ENCODE results near the gene DCAF5.
"Not testable (repeated sequence)": the region's sequence is repeated elsewhere in the genome, so short reads cannot be mapped to it uniquely, and the experiment has no call there.

Gene DCAF5

GRCh38 chr14:69027242-69027913 is 125.5 kb downstream of the DCAF5 start:
- TF ChIP-seq POLR2AphosphoS5 (IDR thresholded peaks at IDR 0.05; ENCODE audit: low read depth, low read length) (no peak), TAF1 (IDR thresholded peaks at IDR 0.05; ENCODE audit: low read depth, low read length) (no peak), SPI1 (IDR thresholded peaks at IDR 0.05; ENCODE audit: low read depth, low read length) (no peak), POLR2A (IDR thresholded peaks at IDR 0.05; ENCODE audit: low read depth, low read length) (no peak), POU2F2 (IDR thresholded peaks at IDR 0.05; ENCODE audit: low read depth, low read length) (no peak), PAX5 (IDR thresholded peaks at IDR 0.05; ENCODE audit: insufficient read depth, low read length, severe bottlenecking) (no peak)
- DNase-seq (ENCODE audit: insufficient read length, low spot score) = no peak
- no peak for FAIRE-seq

DNA sequence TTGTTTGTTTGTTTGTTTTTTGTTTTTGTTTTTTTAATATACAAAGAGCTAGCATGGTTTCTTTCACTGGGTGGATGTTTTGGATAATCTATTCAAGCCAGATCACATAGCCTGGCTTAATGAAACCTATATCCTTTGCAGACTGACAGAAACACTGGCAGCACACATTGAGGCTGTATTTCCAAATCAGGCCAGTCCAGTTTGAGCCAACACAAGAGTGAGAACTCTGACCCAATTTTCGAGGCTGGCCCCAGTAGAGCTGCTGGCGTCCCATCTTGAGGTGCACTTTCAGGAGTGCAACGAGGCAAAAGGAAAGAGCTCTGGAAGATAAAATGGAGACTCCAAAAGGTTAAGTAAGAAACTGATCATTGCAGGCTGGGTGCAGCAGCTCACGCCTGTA is 129.9 kb downstream of the DCAF5 start:
- no peak for FAIRE-seq
- no peak for DNase-seq (ENCODE audit: insufficient read length, low spot score)
- TF ChIP-seq POLR2AphosphoS5 (IDR thresholded peaks at IDR 0.05; ENCODE audit: low read depth, low read length) (no peak), SPI1 (IDR thresholded peaks at IDR 0.05; ENCODE audit: low read depth, low read length) (no peak), POLR2A (IDR thresholded peaks at IDR 0.05; ENCODE audit: low read depth, low read length) (no peak), POU2F2 (IDR thresholded peaks at IDR 0.05; ENCODE audit: low read depth, low read length) (no peak), TAF1 (IDR thresholded peaks at IDR 0.05; ENCODE audit: low read depth, low read length) (no peak), PAX5 (IDR thresholded peaks at IDR 0.05; ENCODE audit: insufficient read depth, low read length, severe bottlenecking) (no peak)

DNA sequence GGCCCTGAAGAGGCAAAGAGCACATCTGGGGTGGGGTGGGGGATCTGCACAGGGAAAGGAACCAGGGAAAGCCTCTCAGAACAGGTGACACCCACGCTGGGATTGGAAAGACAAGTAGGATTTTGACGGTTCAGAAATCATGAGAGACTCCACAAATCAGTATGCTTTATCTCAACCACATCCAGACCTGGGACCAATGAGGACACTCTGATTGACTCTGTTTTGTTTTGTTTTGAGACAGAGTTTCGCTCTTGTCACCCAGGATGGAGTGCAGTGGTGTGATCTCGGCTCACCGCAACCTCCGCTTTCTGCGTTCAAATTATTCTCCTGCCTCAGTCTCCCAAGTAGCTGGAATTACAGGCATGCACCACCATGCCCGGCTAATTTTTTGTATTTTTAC is 130.8 kb downstream of the DCAF5 start:
- not testable (repeated sequence) for FAIRE-seq; DNase-seq (ENCODE audit: insufficient read length, low spot score)

DNA sequence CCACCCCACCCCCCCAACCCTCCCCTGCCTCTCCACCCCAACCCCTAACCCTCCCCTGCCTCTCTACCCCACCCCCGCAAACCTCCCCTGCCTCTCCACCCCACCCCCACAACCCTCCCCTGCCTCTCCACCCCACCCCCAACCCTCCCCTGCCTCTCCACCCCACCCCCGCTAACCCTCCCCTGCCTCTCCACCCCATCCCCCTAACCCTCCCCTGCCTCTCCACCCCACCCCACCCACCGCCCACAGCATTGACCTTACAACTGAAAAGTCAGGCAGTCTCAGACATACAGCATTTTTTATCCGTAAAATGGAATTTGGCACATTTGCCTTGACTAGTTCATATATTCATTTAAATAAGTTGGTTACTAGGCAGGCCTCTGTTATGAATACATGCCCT is 135.2 kb downstream of the DCAF5 start:
- TF ChIP-seq TAF1 (IDR thresholded peaks at IDR 0.05; ENCODE audit: low read depth, low read length) (no peak), POU2F2 (IDR thresholded peaks at IDR 0.05; ENCODE audit: low read depth, low read length) (no peak), POLR2AphosphoS5 (IDR thresholded peaks at IDR 0.05; ENCODE audit: low read depth, low read length) (no peak), PAX5 (IDR thresholded peaks at IDR 0.05; ENCODE audit: insufficient read depth, low read length, severe bottlenecking) (no peak), POLR2A (IDR thresholded peaks at IDR 0.05; ENCODE audit: low read depth, low read length) (no peak), SPI1 (IDR thresholded peaks at IDR 0.05; ENCODE audit: low read depth, low read length) (no peak)
- no peak for DNase-seq (ENCODE audit: insufficient read length, low spot score)
- no peak for FAIRE-seq

- FAIRE-seq (no peak), DNase-seq (ENCODE audit: insufficient read length, low spot score) (no peak)
- TF ChIP-seq SPI1 (IDR thresholded peaks at IDR 0.05; ENCODE audit: low read depth, low read length) (no peak), POLR2A (IDR thresholded peaks at IDR 0.05; ENCODE audit: low read depth, low read length) (no peak), POU2F2 (IDR thresholded peaks at IDR 0.05; ENCODE audit: low read depth, low read length) (no peak), TAF1 (IDR thresholded peaks at IDR 0.05; ENCODE audit: low read depth, low read length) (no peak), POLR2AphosphoS5 (IDR thresholded peaks at IDR 0.05; ENCODE audit: low read depth, low read length) (no peak), PAX5 (IDR thresholded peaks at IDR 0.05; ENCODE audit: insufficient read depth, low read length, severe bottlenecking) (no peak)
These were observed 138.1 kb downstream of the DCAF5 start for GRCh38 chr14:69014829-69015259.

DNA sequence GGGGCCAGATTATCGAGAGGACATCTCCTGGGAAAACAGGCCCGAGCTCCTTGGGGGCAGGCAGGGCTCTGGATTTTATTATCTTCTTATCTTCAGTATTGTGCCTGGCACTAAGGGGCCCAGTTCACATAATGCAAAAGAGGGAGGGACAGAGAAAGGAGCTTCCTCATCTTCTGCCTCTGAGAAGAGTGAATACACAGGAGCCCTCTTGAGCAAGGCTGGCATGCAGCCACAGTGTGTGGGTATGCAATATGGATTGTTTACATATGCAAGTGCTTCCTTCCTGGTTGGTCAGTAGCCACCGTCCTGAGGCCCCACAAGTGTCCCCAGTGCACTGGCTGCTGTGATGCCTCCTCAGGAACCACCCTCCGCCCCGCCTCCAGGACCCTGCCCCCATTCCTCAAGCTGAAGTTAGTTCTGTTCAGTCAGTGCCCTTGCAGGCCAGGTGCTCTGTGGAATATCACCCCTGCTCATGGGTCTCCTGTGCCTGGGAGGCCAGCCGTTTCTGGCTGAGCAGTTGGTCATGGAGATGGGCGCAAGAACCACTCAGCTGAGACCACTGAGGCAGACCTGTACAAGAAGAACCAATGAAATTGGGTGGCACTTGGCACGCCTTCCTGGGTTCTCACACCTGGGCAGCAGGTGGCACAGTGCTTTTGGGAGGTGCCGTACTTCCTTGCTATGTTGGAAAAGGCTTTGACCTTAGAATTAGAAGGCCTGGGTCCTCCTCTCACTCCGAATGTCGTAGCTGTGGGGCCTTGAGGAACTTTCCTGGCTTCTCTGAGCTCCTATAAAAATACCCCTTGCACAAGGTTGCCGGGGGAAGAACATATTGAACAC is 138.8 kb downstream of the DCAF5 start:
- FAIRE-seq (no peak), DNase-seq (ENCODE audit: insufficient read length, low spot score) (no peak)
- TF ChIP-seq POLR2AphosphoS5 (IDR thresholded peaks at IDR 0.05; ENCODE audit: low read depth, low read length) (no peak), POU2F2 (IDR thresholded peaks at IDR 0.05; ENCODE audit: low read depth, low read length) (no peak), POLR2A (IDR thresholded peaks at IDR 0.05; ENCODE audit: low read depth, low read length) (no peak), TAF1 (IDR thresholded peaks at IDR 0.05; ENCODE audit: low read depth, low read length) (no peak), PAX5 (IDR thresholded peaks at IDR 0.05; ENCODE audit: insufficient read depth, low read length, severe bottlenecking) (no peak), SPI1 (IDR thresholded peaks at IDR 0.05; ENCODE audit: low read depth, low read length) (no peak)

DNA sequence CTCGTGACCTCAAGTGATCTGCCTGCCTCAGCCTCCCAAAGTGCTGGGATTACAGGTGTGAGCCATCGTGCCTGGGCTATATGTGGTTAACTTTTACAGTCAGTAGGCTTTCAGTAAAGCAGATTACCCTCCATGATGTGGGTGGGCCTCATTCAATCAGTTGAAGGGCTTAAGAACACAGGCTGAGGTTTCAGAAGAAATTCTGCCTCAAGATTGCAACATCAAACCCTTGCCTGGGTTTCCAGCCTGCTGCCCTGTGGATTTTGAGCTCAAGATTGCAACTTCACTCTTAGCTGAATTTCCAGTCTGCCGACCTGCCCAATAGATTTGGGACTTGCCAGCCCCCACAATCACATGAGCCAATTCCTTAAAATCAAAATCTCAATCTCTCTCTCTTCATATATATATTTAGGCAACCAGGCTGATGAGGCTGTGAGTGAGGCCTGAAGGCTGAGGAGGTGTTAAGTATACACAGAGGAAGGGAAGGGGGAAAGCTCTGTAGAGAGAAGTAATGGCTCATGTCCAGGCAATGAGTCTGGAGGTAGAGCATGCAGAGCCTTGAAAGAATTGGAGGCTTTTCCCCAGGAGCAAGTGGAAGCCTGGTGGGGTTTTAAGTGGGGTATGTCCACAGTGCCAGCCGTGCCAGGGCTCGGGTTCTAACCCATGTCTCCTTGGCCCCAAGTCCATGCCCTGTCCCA is 140.5 kb downstream of the DCAF5 start:
- FAIRE-seq (no peak), DNase-seq (ENCODE audit: insufficient read length, low spot score) (no peak)
- TF ChIP-seq SPI1 (IDR thresholded peaks at IDR 0.05; ENCODE audit: low read depth, low read length) = no peak
- TF ChIP-seq TAF1 (IDR thresholded peaks at IDR 0.05; ENCODE audit: low read depth, low read length) = no peak
- no peak for TF ChIP-seq POLR2A (IDR thresholded peaks at IDR 0.05; ENCODE audit: low read depth, low read length)
- TF ChIP-seq POLR2AphosphoS5 (IDR thresholded peaks at IDR 0.05; ENCODE audit: low read depth, low read length) = no peak
- no peak for TF ChIP-seq PAX5 (IDR thresholded peaks at IDR 0.05; ENCODE audit: insufficient read depth, low read length, severe bottlenecking)
- no peak for TF ChIP-seq POU2F2 (IDR thresholded peaks at IDR 0.05; ENCODE audit: low read depth, low read length)

- TF ChIP-seq TAF1 (IDR thresholded peaks at IDR 0.05; ENCODE audit: low read depth, low read length) (no peak), POU2F2 (IDR thresholded peaks at IDR 0.05; ENCODE audit: low read depth, low read length) (no peak), PAX5 (IDR thresholded peaks at IDR 0.05; ENCODE audit: insufficient read depth, low read length, severe bottlenecking) (no peak)
- DNase-seq (ENCODE audit: insufficient read length, low spot score) (no peak), FAIRE-seq (no peak)
These were observed 142.3 kb downstream of the DCAF5 start for GRCh38 chr14:69010648-69011047.

- TF ChIP-seq PAX5 (IDR thresholded peaks at IDR 0.05; ENCODE audit: insufficient read depth, low read length, severe bottlenecking) (no peak), SPI1 (IDR thresholded peaks at IDR 0.05; ENCODE audit: low read depth, low read length) (no peak), POLR2A (IDR thresholded peaks at IDR 0.05; ENCODE audit: low read depth, low read length) (no peak)
- no peak for FAIRE-seq
- DNase-seq (ENCODE audit: insufficient read length, low spot score) = no peak
These were observed 144.5 kb downstream of the DCAF5 start for GRCh38 chr14:69008421-69008884.

All from GM12891 (cell line).